ENCODE measurements around the gene CCDC187. TPM values are rescaled to one million over a fixed set of nuclear protein-coding genes. Genes with fewer than 3 reads are reported as not detected.

The CCDC187 gene
- total RNA-seq, 4 donors from 2014 or later: 0.40 to 1.1 (median 0.41) TPM; not detected in 1

DNA sequence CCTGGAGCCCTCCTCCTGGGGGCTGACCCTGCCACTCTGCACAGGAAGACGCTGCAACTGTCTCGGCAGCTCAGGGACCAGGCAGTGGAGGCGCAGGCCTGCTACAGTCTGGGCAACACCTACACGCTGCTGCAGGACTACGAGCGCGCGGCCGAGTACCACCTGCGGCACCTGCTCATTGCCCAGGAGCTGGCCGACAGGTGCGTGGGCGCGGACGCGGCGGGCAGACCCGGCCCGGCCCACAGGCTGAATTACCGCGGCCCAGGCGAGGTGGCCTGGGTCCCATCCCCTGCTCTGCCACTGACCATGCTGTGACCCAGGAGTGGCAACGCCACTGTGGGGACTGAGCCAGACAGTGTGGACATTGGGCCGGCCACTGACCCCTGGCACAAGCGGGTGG is 34.6 kb upstream of the CCDC187 start:
- intact Hi-C loops (cut with DNase I; ENCODE audit: low total_unique reads): loop anchor here (2.0 to 10.0 kb wide), 2 partner anchors 26 to 66 kb away; partner anchors contain the start of gene SNAPC4

DNA sequence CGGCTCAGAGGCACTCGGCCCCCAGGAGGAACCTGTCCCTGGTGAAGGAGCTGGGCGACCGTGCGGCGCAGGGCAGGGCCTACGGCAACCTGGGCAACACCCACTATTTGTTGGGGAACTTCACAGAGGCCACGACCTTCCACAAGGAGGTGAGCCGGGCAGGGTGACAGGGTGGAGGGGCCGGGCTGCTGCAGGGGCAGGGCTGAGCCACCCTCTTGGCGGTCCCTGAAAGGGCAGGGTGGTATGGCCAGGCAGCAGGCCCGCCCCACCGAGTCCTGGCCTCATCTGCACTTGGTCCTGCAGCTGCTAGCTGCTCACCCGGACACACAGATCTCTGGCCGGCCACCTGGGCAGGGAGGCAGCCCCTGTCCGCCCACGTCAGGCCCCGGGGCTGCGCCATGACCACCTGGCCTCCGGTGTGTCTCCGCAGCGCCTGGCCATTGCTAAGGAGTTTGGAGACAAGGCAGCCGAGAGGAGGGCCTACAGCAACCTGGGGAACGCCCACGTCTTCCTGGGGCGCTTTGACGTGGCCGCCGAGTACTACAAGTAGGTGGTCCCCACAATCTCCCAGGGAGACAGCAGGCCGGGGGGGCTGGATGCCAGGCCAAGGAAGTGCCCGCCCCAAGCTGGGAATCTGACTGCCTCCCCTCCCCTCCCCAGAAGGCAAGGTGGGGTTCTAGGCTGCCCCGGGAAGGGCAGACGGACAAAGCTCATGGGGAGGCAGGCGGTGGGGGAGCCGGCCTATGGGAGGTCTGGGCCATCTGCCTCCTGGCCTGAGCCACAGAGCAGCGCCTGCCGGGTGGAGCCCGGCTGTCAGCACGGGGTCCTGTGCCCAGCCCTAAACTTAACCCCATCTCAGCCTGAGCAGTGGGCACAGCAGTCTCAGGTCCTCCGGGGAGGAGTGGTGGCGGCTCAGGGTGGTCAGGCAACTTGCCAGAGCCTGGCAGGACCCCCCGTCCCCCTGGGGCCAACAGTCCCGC is 33.8 kb upstream of the CCDC187 start:
- TF ChIP-seq EP300 (IDR thresholded peaks at IDR 0.05; ENCODE audit: low read depth): no peak
- no peak for TF ChIP-seq POLR2AphosphoS5 (IDR thresholded peaks at IDR 0.05)
- no peak for TF ChIP-seq POLR2A (IDR thresholded peaks at IDR 0.05)
- TF ChIP-seq, protein P1, sequence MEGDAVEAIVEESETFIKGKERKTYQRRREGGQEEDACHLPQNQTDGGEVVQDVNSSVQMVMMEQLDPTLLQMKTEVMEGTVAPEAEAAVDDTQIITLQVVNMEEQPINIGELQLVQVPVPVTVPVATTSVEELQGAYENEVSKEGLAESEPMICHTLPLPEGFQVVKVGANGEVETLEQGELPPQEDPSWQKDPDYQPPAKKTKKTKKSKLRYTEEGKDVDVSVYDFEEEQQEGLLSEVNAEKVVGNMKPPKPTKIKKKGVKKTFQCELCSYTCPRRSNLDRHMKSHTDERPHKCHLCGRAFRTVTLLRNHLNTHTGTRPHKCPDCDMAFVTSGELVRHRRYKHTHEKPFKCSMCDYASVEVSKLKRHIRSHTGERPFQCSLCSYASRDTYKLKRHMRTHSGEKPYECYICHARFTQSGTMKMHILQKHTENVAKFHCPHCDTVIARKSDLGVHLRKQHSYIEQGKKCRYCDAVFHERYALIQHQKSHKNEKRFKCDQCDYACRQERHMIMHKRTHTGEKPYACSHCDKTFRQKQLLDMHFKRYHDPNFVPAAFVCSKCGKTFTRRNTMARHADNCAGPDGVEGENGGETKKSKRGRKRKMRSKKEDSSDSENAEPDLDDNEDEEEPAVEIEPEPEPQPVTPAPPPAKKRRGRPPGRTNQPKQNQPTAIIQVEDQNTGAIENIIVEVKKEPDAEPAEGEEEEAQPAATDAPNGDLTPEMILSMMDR (IDR thresholded peaks at IDR 0.05): no peak
- Histone ChIP-seq H3K36me3 (no peaks in the 10 kb centered on the region), H3K4me3 (no peak overlapping the region), H3K4me1 (peaks cover 8 to 10% (median 9%) of the 10 kb centered on the region in 4 donors), H3K27ac (no peak overlapping the region), H3K9me3 (no peaks in the 10 kb centered on the region), H3K27me3 (peaks cover 8% of the 10 kb centered on the region)
- 82% methylated on average over 26 of the region's 43 CpGs; no CpG with 5 or more reads in 1 of the 2 donors for WGBS, 2 donors (ENCODE audit: low coverage in 1 of 2)
- in situ Hi-C loops (cut with MboI; ENCODE audit: low pct_ligation_motif_present in 1 of 4, low pct_unique_long_range_greater_than_20kb in 1 of 4, low sequenced_read_pairs in 3 of 4) (no loop called here), intact Hi-C loops (cut with DNase I; ENCODE audit: low total_unique reads) (loop anchor here (2.0 to 10.0 kb wide), 2 partner anchors 27 to 67 kb away; partner anchors contain the start of gene SNAPC4)
- DNase-seq: no peak

More for the DNA sequence above, 34.6 kb upstream of the CCDC187 start:
- Histone ChIP-seq H3K4me3 (no peak overlapping the region), H3K36me3 (no peaks in the 10 kb centered on the region), H3K27ac (no peak overlapping the region), H3K4me1 (peaks cover 11 to 16% (median 15%) of the 10 kb centered on the region in 4 donors), H3K27me3 (peaks cover 8% of the 10 kb centered on the region), H3K9me3 (no peaks in the 10 kb centered on the region)
- no peak for DNase-seq
- WGBS, 2 donors (ENCODE audit: low coverage in 1 of 2): 83% methylated on average over 24 of the region's 25 CpGs; no CpG with 5 or more reads in 1 of the 2 donors
- TF ChIP-seq POLR2AphosphoS5 (IDR thresholded peaks at IDR 0.05) (no peak), POLR2A (IDR thresholded peaks at IDR 0.05) (no peak), EP300 (IDR thresholded peaks at IDR 0.05; ENCODE audit: low read depth) (no peak)
- TF ChIP-seq, protein P1 (IDR thresholded peaks at IDR 0.05): no peak
- in situ Hi-C loops (cut with MboI; ENCODE audit: low pct_ligation_motif_present in 1 of 4, low pct_unique_long_range_greater_than_20kb in 1 of 4, low sequenced_read_pairs in 3 of 4): no loop called here

DNA sequence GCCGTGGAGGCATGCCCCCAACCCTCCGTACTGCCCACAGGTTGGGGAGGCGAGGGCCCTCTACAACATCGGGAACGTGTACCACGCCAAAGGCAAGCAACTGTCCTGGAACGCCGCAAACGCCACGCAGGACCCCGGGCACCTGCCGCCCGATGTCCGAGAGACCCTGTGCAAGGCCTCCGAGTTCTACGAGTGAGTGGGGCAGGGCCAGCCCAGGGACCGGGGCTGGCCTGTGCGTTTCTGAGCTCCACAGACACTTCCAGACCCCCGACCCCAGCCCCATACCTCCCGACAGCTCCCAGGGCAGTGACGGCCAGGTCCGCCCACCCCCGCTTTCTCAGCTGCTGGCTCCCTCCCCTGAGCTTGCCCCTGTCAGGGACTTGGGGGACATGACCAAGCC is 33.0 kb upstream of the CCDC187 start:
- Histone ChIP-seq H3K4me3 (no peak overlapping the region), H3K27ac (no peak overlapping the region), H3K4me1 (peaks cover under 1 to 3% (median 2%) of the 10 kb centered on the region in 4 donors), H3K27me3 (peaks cover 1% of the 10 kb centered on the region), H3K9me3 (no peaks in the 10 kb centered on the region), H3K36me3 (no peaks in the 10 kb centered on the region)
- WGBS, 2 donors (ENCODE audit: low coverage in 1 of 2): 87% methylated on average over 20 of the region's 23 CpGs; no CpG with 5 or more reads in 1 of the 2 donors
- intact Hi-C loops (cut with DNase I; ENCODE audit: low total_unique reads) (loop anchor here (10.0 kb wide), 1 partner anchor 68 kb away; the partner anchor contains the start of gene SNAPC4), in situ Hi-C loops (cut with MboI; ENCODE audit: low pct_ligation_motif_present in 1 of 4, low pct_unique_long_range_greater_than_20kb in 1 of 4, low sequenced_read_pairs in 3 of 4) (no loop called here)
- no peak for DNase-seq
- no peak for TF ChIP-seq POLR2A (IDR thresholded peaks at IDR 0.05)

DNA sequence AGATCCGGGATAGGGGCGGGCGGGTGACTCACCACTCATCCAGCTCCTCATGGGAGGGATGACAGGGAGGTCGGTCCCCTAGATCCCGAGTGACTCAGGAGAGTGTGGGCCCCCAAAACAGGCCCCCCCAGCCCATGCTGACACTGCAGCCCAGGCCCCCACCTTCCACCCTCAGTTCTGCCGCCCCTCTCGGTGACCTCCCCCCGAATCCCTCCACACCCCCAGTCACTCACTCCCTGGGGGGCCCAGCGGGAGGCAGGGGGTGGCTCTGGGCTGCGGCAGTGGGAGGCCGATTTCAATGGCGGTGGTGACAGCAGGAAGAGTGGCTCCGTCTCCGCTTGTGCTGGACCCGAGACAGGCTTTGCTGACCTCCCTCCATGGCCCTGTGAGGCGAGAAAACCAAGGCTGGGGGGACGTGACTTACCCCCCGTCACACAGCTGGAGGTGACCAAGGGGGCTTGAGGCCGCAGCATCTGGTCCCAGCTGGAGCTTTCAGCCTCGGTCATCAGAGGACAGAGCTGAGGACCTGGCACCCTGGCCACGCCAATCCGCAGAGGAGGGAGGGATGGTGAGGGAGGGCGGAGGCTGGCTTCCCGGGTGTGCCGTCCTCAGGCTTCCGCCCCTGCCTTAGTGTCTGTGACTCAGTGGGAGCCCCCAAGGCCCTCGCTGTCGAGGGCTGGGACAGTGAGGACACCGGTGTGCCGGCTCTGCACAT is 32.4 kb upstream of the CCDC187 start:
- H3K9me3 ChIP-seq: no peaks in the 10 kb centered on the region
- H3K27ac ChIP-seq: peak overlapping the region in 2 of 4 donors; percentile 8 to 29
- in situ Hi-C loops (cut with MboI; ENCODE audit: low pct_ligation_motif_present in 1 of 4, low pct_unique_long_range_greater_than_20kb in 1 of 4, low sequenced_read_pairs in 3 of 4): no loop called here
- intact Hi-C loops (cut with DNase I; ENCODE audit: low total_unique reads): loop anchor here (10.0 kb wide), 1 partner anchor 68 kb away; the partner anchor contains the start of gene SNAPC4
- 67% methylated on average over 23 of the region's 30 CpGs; no CpG with 5 or more reads in 1 of the 2 donors for WGBS, 2 donors (ENCODE audit: low coverage in 1 of 2)
- TF ChIP-seq POLR2AphosphoS5 (IDR thresholded peaks at IDR 0.05): peak in 1 of 3 donors; percentile 33
- TF ChIP-seq, protein P1 (IDR thresholded peaks at IDR 0.05): no peak
- H3K4me3 ChIP-seq: no peak overlapping the region
- DNase-seq: no peak
- no peaks in the 10 kb centered on the region for H3K27me3 ChIP-seq
- no peaks in the 10 kb centered on the region for H3K4me1 ChIP-seq
- H3K36me3 ChIP-seq: no peaks in the 10 kb centered on the region

Measured in transverse colon (tissue), 4 donors.